Aorta (tissue), 5 donors: ENCODE measurements around the gene OVCH1. TPM values are rescaled to one million over a fixed set of nuclear protein-coding genes. Genes with fewer than 3 reads are reported as not detected.

ENCODE experiments used
- ATAC-seq: fragments of 200-7000 bp; cut with Tn5 transposase; one replicate; pipeline ENCODE4 v1.9.1; 2022; ENCODE audit warnings: moderate library complexity; ENCODE audit not compliant: low FRiP score
- DNase-seq, 2 donors: peaks; one replicate each; pipeline ENCODE4 v3.0.0-alpha.2; 2020
- H3K27ac ChIP-seq, 2 donors: one replicate each; pipeline ENCODE4 v1.5.1; 2013; ENCODE audit warnings: low read length in 2 of 2, mild to moderate bottlenecking in 2 of 2, moderate library complexity in 2 of 2, control low read depth in 1 of 2, inconsistent platforms in 1 of 2, low read depth in 1 of 2
- H3K27me3 ChIP-seq, 2 donors: one replicate each; pipeline ENCODE4 v1.6.1; 2013; ENCODE audit warnings: control low read depth in 1 of 2, low read length in 1 of 2, mild to moderate bottlenecking in 1 of 2, moderate library complexity in 1 of 2; ENCODE audit not compliant: insufficient read depth in 2 of 2, control insufficient read depth in 1 of 2
- H3K36me3 ChIP-seq, 2 donors: one replicate each; pipeline ENCODE4 v1.6.1; 2013; ENCODE audit warnings: control low read depth in 1 of 2, low read length in 1 of 2, mild to moderate bottlenecking in 1 of 2; ENCODE audit not compliant: insufficient read depth in 2 of 2, control insufficient read depth in 1 of 2
- H3K4me1 ChIP-seq, 2 donors: one replicate each; pipeline ENCODE4 v1.6.1; 2013; ENCODE audit warnings: low read length in 2 of 2, control low read depth in 1 of 2, mild to moderate bottlenecking in 1 of 2, moderate library complexity in 1 of 2; ENCODE audit not compliant: insufficient read depth in 2 of 2, control insufficient read depth in 1 of 2
- H3K4me3 ChIP-seq, 2 donors: one replicate each; pipeline ENCODE4 v1.5.1; 2013; ENCODE audit warnings: low read length in 2 of 2, control low read depth in 1 of 2, mild to moderate bottlenecking in 1 of 2
- H3K9me3 ChIP-seq: one replicate; pipeline ENCODE4 v1.6.1; 2013; ENCODE audit warnings: mild to moderate bottlenecking, low read length; ENCODE audit not compliant: control insufficient read depth
- WGBS, 2 donors: extraction: QIAGEN DNeasy Blood & Tissue Kit; methylation state at CpG; one replicate each; pipeline ENCODE4 v1.1.7; 2013; 5-methylcytosine and 5-hydroxymethylcytosine counted together
- intact Hi-C, 2 donors: fragments of 100-400 bp; cut with DNase I; formaldehyde crosslinking; loops; one replicate each; pipeline versions ENCODE4 v1.14.2 to v1.15.0; 2022
- polyA plus RNA-seq, 2 donors: library from polyadenylated mRNA; stranded (reverse); fragments of 200-250 nt; gene quantifications; one replicate each; pipeline ENCODE4 v1.2.3, GENCODE V29; 2013
- total RNA-seq, 2 donors: library from RNA; stranded (reverse); fragmentation: NEBNext Ultra II Directional; extraction: Animal tissue kit (Norgen Biotek cat#: 25700); gene quantifications; one replicate each; pipeline ENCODE4 v1.2.1, GENCODE V29; 2021
- donor health status: healthy with polysubstance abuse.
- donor health status: Bipolar disorder and iron deficiency.
- donor health status: DM: no; HTN: no; CAD: no.
- donor health status: DM: no; HTN: no; CAD: no.
- donor health status: DM: yes; HTN: yes; CAD: no.

The OVCH1 gene
- total and polyA plus RNA-seq, 4 donors = 0.31 to 1.5 (median 0.69) TPM

DNA sequence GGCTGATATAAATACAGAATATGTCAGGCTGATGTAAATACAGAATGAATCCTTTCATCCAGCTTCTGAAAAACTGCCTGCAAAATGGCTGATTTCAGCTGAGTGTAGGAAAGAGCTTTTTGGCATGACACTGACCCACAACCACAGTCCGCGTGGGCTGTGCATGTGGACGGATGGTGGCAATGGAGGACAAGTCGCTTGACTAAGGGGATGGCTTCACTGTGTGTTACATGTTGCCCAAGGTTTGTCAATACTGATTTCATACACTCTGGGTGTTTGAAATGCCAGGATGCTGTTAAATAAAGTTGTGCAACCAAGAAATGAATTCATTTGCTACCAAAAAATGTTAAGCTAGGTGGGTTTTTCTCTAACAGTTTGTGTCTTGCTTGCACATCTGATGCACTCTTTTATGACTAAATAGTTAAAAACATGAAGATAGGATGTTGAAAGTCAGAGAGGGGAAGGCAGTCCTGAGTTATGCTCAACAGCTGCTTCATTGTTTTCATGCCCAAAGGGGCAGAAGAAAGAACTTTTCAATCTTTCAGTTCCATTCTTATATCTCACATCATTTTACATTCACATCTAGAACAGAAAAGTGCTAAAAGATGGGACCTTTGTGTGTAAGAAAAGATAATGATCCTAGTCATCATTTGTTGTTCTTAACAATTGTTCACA lies 36.5 kb upstream of the OVCH1 start:
- Histone ChIP-seq H3K4me1 (no peaks in the 10 kb centered on the region), H3K27ac (no peak overlapping the region), H3K9me3 (no peaks in the 10 kb centered on the region), H3K36me3 (peaks cover 0 to 3% of the 10 kb centered on the region in 2 donors), H3K4me3 (no peak overlapping the region), H3K27me3 (no peaks in the 10 kb centered on the region)
- intact Hi-C loops = no loop called here
- 45 to 56% methylated on average over 4 of the region's 4 CpGs for WGBS, 2 donors
- no peak for DNase-seq
- ATAC-seq = no peak

DNA sequence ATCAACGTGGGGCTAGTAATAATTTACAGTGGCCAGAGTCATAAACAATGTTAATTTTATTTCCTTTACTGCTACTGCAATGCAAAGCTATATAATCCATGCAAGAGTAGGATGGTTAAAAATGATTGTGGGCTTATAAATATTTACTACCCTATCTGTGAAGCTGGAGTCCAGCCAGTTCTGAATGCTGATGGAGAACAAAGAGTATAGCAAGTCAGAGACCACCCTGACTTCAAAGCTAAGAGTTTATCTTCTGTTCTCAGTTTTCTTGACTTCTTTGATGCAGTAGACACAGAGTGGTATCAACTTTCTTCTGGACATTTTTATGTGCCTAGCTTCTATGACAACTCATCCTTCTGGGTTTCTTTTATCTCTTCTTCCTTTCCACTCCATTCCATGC lies 34.0 kb upstream of the OVCH1 start:
- Histone ChIP-seq H3K27ac (no peak overlapping the region), H3K4me3 (no peak overlapping the region), H3K9me3 (no peaks in the 10 kb centered on the region), H3K36me3 (peaks cover 0 to 3% of the 10 kb centered on the region in 2 donors), H3K27me3 (no peaks in the 10 kb centered on the region), H3K4me1 (no peaks in the 10 kb centered on the region)
- intact Hi-C loops = no loop called here
- no peak for DNase-seq
- WGBS, 2 donors = 64 to 69% methylated on average over 1 of the region's 1 CpG
- ATAC-seq = no peak

DNA sequence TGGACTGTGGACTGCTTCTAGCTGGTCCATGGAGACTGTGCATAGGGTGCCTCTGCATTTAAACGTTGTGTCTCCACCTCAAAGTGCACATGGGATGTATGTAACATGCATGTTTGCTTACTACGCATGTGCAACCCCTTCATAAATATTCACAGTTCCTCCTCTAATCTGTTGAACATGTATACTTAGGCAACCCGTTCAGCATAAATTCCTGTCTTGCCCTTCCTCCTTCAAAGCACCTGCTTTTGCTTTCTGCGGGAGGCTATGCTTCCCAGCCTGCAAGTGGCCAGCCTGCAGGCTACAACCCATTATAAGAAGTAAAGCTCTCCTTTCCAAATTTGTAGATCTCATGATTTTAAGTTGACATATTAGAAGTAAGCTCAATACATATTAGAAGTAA lies 33.0 kb upstream of the OVCH1 start:
- 91 to 93% methylated on average over 4 of the region's 4 CpGs for WGBS, 2 donors
- Histone ChIP-seq H3K4me3 (no peak overlapping the region), H3K36me3 (peaks cover 0 to 3% of the 10 kb centered on the region in 2 donors), H3K27ac (no peak overlapping the region), H3K27me3 (no peaks in the 10 kb centered on the region), H3K9me3 (no peaks in the 10 kb centered on the region), H3K4me1 (no peaks in the 10 kb centered on the region)
- no peak for DNase-seq
- intact Hi-C loops = no loop called here
- ATAC-seq = no peak

DNA sequence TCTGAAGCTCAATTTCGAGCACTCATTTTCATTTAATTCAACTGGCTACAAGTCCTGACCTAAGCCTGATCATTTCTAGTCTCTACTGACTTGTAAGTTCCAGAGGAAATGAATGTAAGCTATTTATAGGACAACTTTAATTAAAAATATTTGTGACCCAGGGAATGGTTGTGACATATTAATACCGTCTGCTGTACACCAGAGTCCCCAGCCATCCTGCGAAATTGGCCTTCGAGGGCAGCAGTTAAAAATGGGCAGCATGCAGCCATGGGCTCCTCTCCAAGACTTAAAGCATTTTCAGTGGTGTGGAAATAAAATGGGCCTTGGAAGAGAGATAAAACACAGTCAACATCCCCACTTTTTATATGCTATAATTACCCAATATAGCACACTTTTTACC lies 30.7 kb upstream of the OVCH1 start:
- Histone ChIP-seq H3K27me3 (no peaks in the 10 kb centered on the region), H3K4me1 (no peaks in the 10 kb centered on the region), H3K27ac (no peak overlapping the region), H3K4me3 (no peak overlapping the region), H3K36me3 (no peaks in the 10 kb centered on the region), H3K9me3 (no peaks in the 10 kb centered on the region)
- no peak for ATAC-seq
- 44 to 50% methylated on average over 4 of the region's 4 CpGs for WGBS, 2 donors
- DNase-seq = no peak
- intact Hi-C loops = loop anchor here in 1 of 2 donors (10.0 kb wide), 1 partner anchor 677 kb away; no protein-coding TSS in a partner anchor

- Histone ChIP-seq H3K27ac (no peak overlapping the region), H3K27me3 (no peaks in the 10 kb centered on the region), H3K4me1 (no peaks in the 10 kb centered on the region), H3K4me3 (no peak overlapping the region), H3K36me3 (peaks cover 0 to 2% of the 10 kb centered on the region in 2 donors), H3K9me3 (no peaks in the 10 kb centered on the region)
- intact Hi-C loops = loop anchor here (5.0 to 10.0 kb wide), 2 partner anchors 683 to 765 kb away; no protein-coding TSS in a partner anchor
- ATAC-seq (no peak), DNase-seq (no peak)
- 30 to 33% methylated on average over 2 of the region's 2 CpGs for WGBS, 2 donors
Measured at GRCh38 chr12:29521951-29522350, 24.5 kb upstream of the OVCH1 start.

DNA sequence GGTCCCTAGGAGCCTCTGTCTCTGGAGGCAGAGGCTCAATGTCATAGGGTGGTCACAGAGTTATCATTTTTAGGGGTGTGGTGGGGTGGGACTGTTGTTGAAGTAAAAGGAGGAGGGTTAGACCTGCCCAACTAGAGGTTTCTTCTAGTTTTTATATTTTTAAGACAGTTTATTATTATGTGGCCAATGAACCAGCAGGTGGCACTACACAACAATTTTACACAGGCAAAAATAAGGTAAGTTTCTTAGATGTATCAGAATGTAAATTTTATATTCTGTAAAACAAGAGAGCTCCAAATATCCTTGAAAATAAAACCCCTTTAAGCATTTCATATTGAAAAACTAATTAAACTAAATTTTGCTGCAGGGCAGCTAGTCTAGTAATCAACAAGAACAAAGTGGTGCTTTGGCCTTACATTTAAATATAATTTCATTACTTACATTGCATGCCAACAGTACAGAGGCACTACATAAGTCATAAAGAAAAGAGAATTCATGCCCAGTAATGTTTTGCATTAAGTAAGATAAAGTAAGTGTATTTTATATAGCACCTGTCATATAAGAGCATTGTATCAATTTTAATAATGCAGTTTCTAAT lies 22.2 kb upstream of the OVCH1 start:
- H3K9me3 ChIP-seq = no peaks in the 10 kb centered on the region
- H3K27me3 ChIP-seq = no peaks in the 10 kb centered on the region
- H3K27ac ChIP-seq = no peak overlapping the region
- ATAC-seq (no peak), DNase-seq (no peak)
- intact Hi-C loops = loop anchor here (5.0 to 10.0 kb wide), 3 partner anchors 685 to 1288 kb away; no protein-coding TSS in a partner anchor
- no peaks in the 10 kb centered on the region for H3K4me1 ChIP-seq
- no peak overlapping the region for H3K4me3 ChIP-seq
- H3K36me3 ChIP-seq = peaks cover 0 to 2% of the 10 kb centered on the region in 2 donors

DNA sequence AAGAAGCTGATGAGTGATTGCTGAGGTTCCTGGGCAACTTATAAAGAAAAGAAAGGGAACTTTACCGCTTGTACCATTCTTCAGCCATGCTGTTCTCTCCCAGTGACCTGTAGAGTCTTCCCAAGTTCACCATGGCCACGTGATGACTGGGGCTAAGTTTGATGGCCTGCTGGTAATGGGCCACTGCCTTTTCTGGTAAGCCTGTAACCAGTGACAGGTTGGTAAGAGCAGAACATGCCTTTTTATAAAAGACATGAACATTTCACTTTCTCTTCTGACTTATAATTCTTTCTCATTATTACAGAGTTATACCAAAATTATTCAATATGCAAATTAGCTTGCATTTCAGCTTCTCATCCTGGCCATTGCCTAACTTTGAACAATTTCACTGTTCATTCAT lies 20.9 kb upstream of the OVCH1 start:
- peaks cover 5% of the 10 kb centered on the region in 2 donors for H3K36me3 ChIP-seq
- intact Hi-C loops = loop anchor here (5.0 kb wide), 2 partner anchors 769 to 1289 kb away; no protein-coding TSS in a partner anchor

GRCh38 chr12:29517264-29517663 lies 19.8 kb upstream of the OVCH1 start:
- intact Hi-C loops = loop anchor here (5.0 kb wide), 2 partner anchors 770 to 1290 kb away; no protein-coding TSS in a partner anchor
- H3K27ac ChIP-seq = no peak overlapping the region
- H3K4me3 ChIP-seq = no peak overlapping the region
- 89 to 91% methylated on average over 7 of the region's 7 CpGs for WGBS, 2 donors
- ATAC-seq (no peak), DNase-seq (no peak)
- no peaks in the 10 kb centered on the region for H3K27me3 ChIP-seq
- peaks cover 5% of the 10 kb centered on the region in 2 donors for H3K36me3 ChIP-seq
- no peaks in the 10 kb centered on the region for H3K4me1 ChIP-seq
- no peaks in the 10 kb centered on the region for H3K9me3 ChIP-seq

More for the DNA sequence above, 20.9 kb upstream of the OVCH1 start:
- no peak for DNase-seq
- H3K4me1 ChIP-seq = no peaks in the 10 kb centered on the region
- WGBS, 2 donors = 78 to 87% methylated on average over 2 of the region's 2 CpGs
- ATAC-seq = no peak
- H3K4me3 ChIP-seq = no peak overlapping the region
- H3K27ac ChIP-seq = no peak overlapping the region
- H3K9me3 ChIP-seq = no peaks in the 10 kb centered on the region
- no peaks in the 10 kb centered on the region for H3K27me3 ChIP-seq

DNA sequence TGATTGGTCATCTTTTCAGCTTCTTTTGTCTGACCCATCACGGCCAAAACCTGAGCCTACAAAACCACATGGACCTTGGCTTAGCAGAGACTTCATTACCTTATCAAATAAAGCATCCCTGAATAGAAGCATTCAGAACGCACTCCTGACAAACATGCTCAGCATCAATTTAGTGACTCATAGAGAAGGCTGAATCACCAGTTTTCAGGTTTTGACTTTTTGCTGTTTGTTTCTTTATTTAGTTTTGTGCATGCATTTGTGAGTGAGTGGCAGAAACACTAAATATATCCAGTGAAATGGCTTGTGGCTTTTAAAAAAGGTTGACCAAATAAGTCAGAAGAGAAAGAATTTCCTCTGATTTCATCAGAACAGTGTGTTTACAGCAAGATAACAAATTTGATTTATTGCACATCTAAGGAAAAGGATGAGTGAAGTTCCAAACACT lies 19.0 kb upstream of the OVCH1 start:
- Histone ChIP-seq H3K27ac (no peak overlapping the region), H3K4me1 (no peaks in the 10 kb centered on the region), H3K36me3 (peaks cover 5 to 7% of the 10 kb centered on the region in 2 donors), H3K27me3 (no peaks in the 10 kb centered on the region), H3K9me3 (no peaks in the 10 kb centered on the region), H3K4me3 (no peak overlapping the region)
- no peak for ATAC-seq
- WGBS, 2 donors = 58 to 61% methylated on average over 2 of the region's 2 CpGs
- intact Hi-C loops = loop anchor here (5.0 kb wide), 2 partner anchors 771 to 1291 kb away; no protein-coding TSS in a partner anchor
- DNase-seq = no peak
